Measurements from ENCODE around the gene IL11. TPM values are rescaled to one million over a fixed set of nuclear protein-coding genes. Genes with fewer than 3 reads are reported as not detected.

IL11 gene
- total and polyA plus RNA-seq, 2 of the 13 experiments (the other 11 are each of a cell fraction or from before 2014, with no cell fraction given): 2.5 to 2.9 TPM

DNA sequence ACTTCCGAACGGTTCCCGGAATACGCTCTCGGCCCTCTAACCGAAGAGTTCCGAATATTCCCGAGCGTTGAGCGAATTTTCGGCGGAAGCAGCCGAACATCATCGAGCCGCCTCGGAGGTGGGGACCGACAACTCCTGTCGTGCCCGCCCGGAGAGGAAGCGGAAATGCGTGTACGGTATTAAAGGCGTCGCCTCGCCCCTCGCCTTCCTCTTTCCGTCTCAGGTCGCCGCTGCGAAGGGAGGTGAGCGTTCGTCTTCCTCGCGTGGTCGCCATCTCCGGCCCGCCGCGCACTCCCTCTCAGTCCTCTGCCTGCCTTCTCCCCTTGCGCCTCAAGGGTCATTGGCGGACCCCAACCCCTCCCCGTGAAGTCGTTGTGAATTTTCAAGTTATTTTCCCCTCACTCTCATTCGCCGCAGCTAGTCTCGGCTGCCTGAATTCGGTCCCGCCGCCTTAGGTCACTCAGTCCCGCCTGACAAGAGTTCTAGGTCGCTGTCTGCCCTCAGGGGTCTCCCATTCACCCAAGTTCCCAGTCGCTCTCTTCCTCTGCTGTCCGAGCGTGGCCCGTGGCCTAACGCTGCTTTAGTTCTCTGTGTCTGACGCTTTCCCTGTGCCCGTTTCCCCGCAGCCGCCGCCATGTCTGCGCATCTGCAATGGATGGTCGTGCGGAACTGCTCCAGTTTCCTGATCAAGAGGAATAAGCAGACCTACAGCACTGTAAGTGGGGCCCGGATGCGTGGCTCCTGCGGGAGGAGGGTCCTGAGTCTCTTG lies 15.6 kb upstream of the IL11 start, which contains the start of gene RPL28 (continued):
- TF ChIP-seq, protein P1, sequence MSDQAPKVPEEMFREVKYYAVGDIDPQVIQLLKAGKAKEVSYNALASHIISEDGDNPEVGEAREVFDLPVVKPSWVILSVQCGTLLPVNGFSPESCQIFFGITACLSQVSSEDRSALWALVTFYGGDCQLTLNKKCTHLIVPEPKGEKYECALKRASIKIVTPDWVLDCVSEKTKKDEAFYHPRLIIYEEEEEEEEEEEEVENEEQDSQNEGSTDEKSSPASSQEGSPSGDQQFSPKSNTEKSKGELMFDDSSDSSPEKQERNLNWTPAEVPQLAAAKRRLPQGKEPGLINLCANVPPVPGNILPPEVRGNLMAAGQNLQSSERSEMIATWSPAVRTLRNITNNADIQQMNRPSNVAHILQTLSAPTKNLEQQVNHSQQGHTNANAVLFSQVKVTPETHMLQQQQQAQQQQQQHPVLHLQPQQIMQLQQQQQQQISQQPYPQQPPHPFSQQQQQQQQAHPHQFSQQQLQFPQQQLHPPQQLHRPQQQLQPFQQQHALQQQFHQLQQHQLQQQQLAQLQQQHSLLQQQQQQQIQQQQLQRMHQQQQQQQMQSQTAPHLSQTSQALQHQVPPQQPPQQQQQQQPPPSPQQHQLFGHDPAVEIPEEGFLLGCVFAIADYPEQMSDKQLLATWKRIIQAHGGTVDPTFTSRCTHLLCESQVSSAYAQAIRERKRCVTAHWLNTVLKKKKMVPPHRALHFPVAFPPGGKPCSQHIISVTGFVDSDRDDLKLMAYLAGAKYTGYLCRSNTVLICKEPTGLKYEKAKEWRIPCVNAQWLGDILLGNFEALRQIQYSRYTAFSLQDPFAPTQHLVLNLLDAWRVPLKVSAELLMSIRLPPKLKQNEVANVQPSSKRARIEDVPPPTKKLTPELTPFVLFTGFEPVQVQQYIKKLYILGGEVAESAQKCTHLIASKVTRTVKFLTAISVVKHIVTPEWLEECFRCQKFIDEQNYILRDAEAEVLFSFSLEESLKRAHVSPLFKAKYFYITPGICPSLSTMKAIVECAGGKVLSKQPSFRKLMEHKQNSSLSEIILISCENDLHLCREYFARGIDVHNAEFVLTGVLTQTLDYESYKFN (CRISPR knock-in tag; conservative IDR thresholded peaks at IDR 0.05): 0 out of 2 replicates have a peak, but pooled peaks have one; percentile 12
- TF ChIP-seq HHEX (CRISPR knock-in tag; IDR thresholded peaks at IDR 0.05) (no peak), GLI4 (CRISPR knock-in tag; IDR thresholded peaks at IDR 0.05; ENCODE audit: borderline replicate concordance) (0 out of 2 replicates have a peak, but pooled peaks have one; percentile 75), SMAD1 (CRISPR knock-in tag; IDR thresholded peaks at IDR 0.05; ENCODE audit: borderline replicate concordance, low read depth) (no peak), SP5 (CRISPR knock-in tag; IDR thresholded peaks at IDR 0.05; ENCODE audit: borderline replicate concordance, low read depth) (0 out of 2 replicates have a peak, but pooled peaks have one; percentile 35), ZNF335 (CRISPR knock-in tag; IDR thresholded peaks at IDR 0.05) (no peak), BHLHE40 (IDR thresholded peaks at IDR 0.05; ENCODE audit: low read length) (no peak), RFX5 (IDR thresholded peaks at IDR 0.05; ENCODE audit: low read depth, low read length) (no peak), NFATC3 (CRISPR knock-in tag; IDR thresholded peaks at IDR 0.05) (no peak), RBFOX2 (IDR thresholded peaks at IDR 0.05; ENCODE audit: low read depth, low read length) (peak; percentile 97), ELF4 (CRISPR knock-in tag; IDR thresholded peaks at IDR 0.05; ENCODE audit: borderline replicate concordance) (peak; percentile 31; the same call in 1 of the 2 replicates), ZNF761 (CRISPR knock-in tag; conservative IDR thresholded peaks at IDR 0.05) (no peak), JUN (CRISPR knock-in tag; IDR thresholded peaks at IDR 0.05) (no peak), ZNF577 (CRISPR knock-in tag; IDR thresholded peaks at IDR 0.05; ENCODE audit: borderline replicate concordance, low read depth) (no peak), ZNF562 (CRISPR knock-in tag; IDR thresholded peaks at IDR 0.05; ENCODE audit: borderline replicate concordance) (no peak), SPEN (CRISPR knock-in tag; IDR thresholded peaks at IDR 0.05; ENCODE audit: low read depth) (peak; percentile 92), SAFB2 (CRISPR knock-in tag; IDR thresholded peaks at IDR 0.05; ENCODE audit: borderline replicate concordance, low read depth) (peak; percentile 90; the same call in 1 of the 2 replicates), ZNF468 (CRISPR knock-in tag; IDR thresholded peaks at IDR 0.05) (no peak), ZNF7 (CRISPR knock-in tag; IDR thresholded peaks at IDR 0.05) (no peak)
- TF ChIP-seq, protein P2, sequence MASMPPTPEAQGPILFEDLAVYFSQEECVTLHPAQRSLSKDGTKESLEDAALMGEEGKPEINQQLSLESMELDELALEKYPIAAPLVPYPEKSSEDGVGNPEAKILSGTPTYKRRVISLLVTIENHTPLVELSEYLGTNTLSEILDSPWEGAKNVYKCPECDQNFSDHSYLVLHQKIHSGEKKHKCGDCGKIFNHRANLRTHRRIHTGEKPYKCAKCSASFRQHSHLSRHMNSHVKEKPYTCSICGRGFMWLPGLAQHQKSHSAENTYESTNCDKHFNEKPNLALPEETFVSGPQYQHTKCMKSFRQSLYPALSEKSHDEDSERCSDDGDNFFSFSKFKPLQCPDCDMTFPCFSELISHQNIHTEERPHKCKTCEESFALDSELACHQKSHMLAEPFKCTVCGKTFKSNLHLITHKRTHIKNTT (CRISPR knock-in tag; IDR thresholded peaks at IDR 0.05): 0 out of 2 replicates have a peak, but pooled peaks have one; percentile 58
- TF ChIP-seq, protein P3, sequence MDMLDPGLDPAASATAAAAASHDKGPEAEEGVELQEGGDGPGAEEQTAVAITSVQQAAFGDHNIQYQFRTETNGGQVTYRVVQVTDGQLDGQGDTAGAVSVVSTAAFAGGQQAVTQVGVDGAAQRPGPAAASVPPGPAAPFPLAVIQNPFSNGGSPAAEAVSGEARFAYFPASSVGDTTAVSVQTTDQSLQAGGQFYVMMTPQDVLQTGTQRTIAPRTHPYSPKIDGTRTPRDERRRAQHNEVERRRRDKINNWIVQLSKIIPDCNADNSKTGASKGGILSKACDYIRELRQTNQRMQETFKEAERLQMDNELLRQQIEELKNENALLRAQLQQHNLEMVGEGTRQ (IDR thresholded peaks at IDR 0.05; ENCODE audit: low read depth, low read length): no peak
- TF ChIP-seq, protein P3 (CRISPR knock-in tag; IDR thresholded peaks at IDR 0.05; ENCODE audit: borderline replicate concordance): no peak
